SK-N-SH (cell line): ENCODE data around the gene MAK. TPM values are rescaled to one million over a fixed set of nuclear protein-coding genes. Genes with fewer than 3 reads are reported as not detected.

Source experiments
- CTCF ChIA-PET: fragments of 300-600, 350-600 bp; formaldehyde crosslinking; extraction: SDS; loops from one replicate; lab custom pipeline; 2021; lab: Yijun Ruan, JAX
- POLR2A ChIA-PET: fragments of 350-600 bp; sonication (Branson Sonifier 250); formaldehyde crosslinking; extraction: SDS; loops from one replicate; lab custom pipeline; 2020; ENCODE audit warnings: antibody characterized with exemption, inconsistent platforms; lab: Yijun Ruan, JAX
- DNase-seq: peaks from one replicate; pipeline ENCODE4 v3.0.0; 2012
- H2AFZ ChIP-seq: fragments of 200-600 bp; sonication (generic); 2 replicates; pipeline ENCODE4 v1.8.1; 2016; ENCODE audit warnings: antibody characterized with exemption, mild to moderate bottlenecking, low read depth
- H3F3A ChIP-seq: fragments of 200-600 bp; sonication (generic); replicated peaks from 2 replicates; pipeline ENCODE3; 2016; ENCODE audit warnings: antibody characterized with exemption, mild to moderate bottlenecking; ENCODE audit not compliant: insufficient read depth
- H3K27ac ChIP-seq, 2 experiments: fragments of 200-500 bp in 1 of 2; fragments of 200-600 bp in 1 of 2; sonication (Bioruptor generic) in 1 of 2; sonication (generic), shearing (Covaris generic) in 1 of 2; 2 replicates each; pipeline versions ENCODE4 v1.5.1 to v1.6.1; 2014 to 2016; ENCODE audit warnings: low read depth in 2 of 2, inconsistent platforms in 1 of 2, low read length in 1 of 2, mild to moderate bottlenecking in 1 of 2, mixed read lengths in 1 of 2
- H3K27me3 ChIP-seq: fragments of 200-600 bp; sonication (generic), shearing (Covaris generic); 2 replicates; pipeline ENCODE4 v1.6.1; 2016; ENCODE audit warnings: mixed run types; ENCODE audit not compliant: insufficient read depth
- H3K36me3 ChIP-seq, 2 experiments: fragments of 200-500 bp in 1 of 2; fragments of 200-600 bp in 1 of 2; sonication (Bioruptor generic) in 1 of 2; sonication (generic) in 1 of 2; replicated peaks in 1 of 2; 2 replicates each; pipeline versions ENCODE3 to v1.5.1; 2014 to 2016; ENCODE audit warnings: low read length in 1 of 2, mild to moderate bottlenecking in 1 of 2; ENCODE audit not compliant: insufficient read depth in 2 of 2, control insufficient read depth in 1 of 2
- H3K4me1 ChIP-seq, 2 experiments: fragments of 200-500 bp in 1 of 2; fragments of 200-600 bp in 1 of 2; sonication (Bioruptor generic) in 1 of 2; sonication (generic), shearing (Covaris generic) in 1 of 2; 2 replicates each; pipeline versions ENCODE4 v1.5.1 to v1.6.1; 2014 to 2016; ENCODE audit warnings: low read depth in 1 of 2, low read length in 1 of 2, mixed run types in 1 of 2; ENCODE audit not compliant: insufficient read depth in 2 of 2, control insufficient read depth in 1 of 2
- H3K4me2 ChIP-seq: fragments of 200-600 bp; sonication (generic), shearing (Covaris generic); 2 replicates; pipeline ENCODE4 v1.6.1; 2017; ENCODE audit warnings: mixed run types
- H3K4me3 ChIP-seq, 2 experiments: fragments of 200-500 bp in 1 of 2; fragments of 200-600 bp in 1 of 2; sonication (Bioruptor generic) in 1 of 2; sonication (generic), shearing (Covaris generic) in 1 of 2; 2 replicates each; pipeline versions ENCODE4 v1.5.1 to v1.8.1; 2014 to 2016; ENCODE audit warnings: low read depth in 2 of 2, inconsistent platforms in 1 of 2, low read length in 1 of 2, mild to moderate bottlenecking in 1 of 2, mixed read lengths in 1 of 2, moderate library complexity in 1 of 2
- H3K79me2 ChIP-seq: fragments of 200-600 bp; sonication (generic); 2 replicates; pipeline ENCODE4 v1.8.1; 2017; ENCODE audit warnings: mild to moderate bottlenecking; ENCODE audit not compliant: insufficient read depth
- H3K9ac ChIP-seq: fragments of 200-600 bp; sonication (generic); 2 replicates; pipeline ENCODE4 v1.6.1; 2017; ENCODE audit warnings: mixed run types
- H3K9me2 ChIP-seq: fragments of 200-600 bp; sonication (generic); 2 replicates; pipeline ENCODE4 v1.6.1; 2017; ENCODE audit warnings: mixed run types
- H3K9me3 ChIP-seq: fragments of 200-600 bp; sonication (generic); 2 replicates; pipeline ENCODE4 v1.6.1; 2017; ENCODE audit warnings: mixed run types, mild to moderate bottlenecking, moderate library complexity
- H4K20me1 ChIP-seq: fragments of 200-600 bp; sonication (generic); 2 replicates; pipeline ENCODE4 v1.6.1; 2017; ENCODE audit warnings: mild to moderate bottlenecking, mixed run types; ENCODE audit not compliant: insufficient read depth
- CTCF ChIP-seq: fragments of 200-600 bp; sonication (generic); IDR thresholded peaks from 2 replicates; pipeline ENCODE4 v1.6.1; 2017; ENCODE audit warnings: antibody characterized with exemption, mild to moderate bottlenecking, moderate library complexity
- EP300 ChIP-seq, 2 experiments: IDR thresholded peaks; 2 replicates each; pipeline versions ENCODE4 v1.4.0 to v1.6.1; 2012; ENCODE audit warnings: borderline replicate concordance in 1 of 2, low read depth in 1 of 2, low read length in 1 of 2
- EZH2phosphoT487 ChIP-seq: fragments of 200-600 bp; sonication (generic); IDR thresholded peaks from 2 replicates; pipeline ENCODE4 v1.6.1; 2017; ENCODE audit warnings: low read depth, mixed run types, mild to moderate bottlenecking, antibody characterized with exemption, moderate library complexity, borderline replicate concordance
- FOXJ3 ChIP-seq: sonication (generic); formaldehyde crosslinking; IDR thresholded peaks from 2 replicates; pipeline ENCODE4 v1.5.1; 2020; ENCODE audit warnings: mild to moderate bottlenecking, missing genetic modification reagents
- FOXM1 ChIP-seq: IDR thresholded peaks from 2 replicates; pipeline ENCODE4 v1.4.0; 2012; ENCODE audit warnings: low read depth, mild to moderate bottlenecking
- GABPA ChIP-seq: IDR thresholded peaks from 2 replicates; pipeline ENCODE4 v1.4.0; 2012; ENCODE audit warnings: low read depth, mild to moderate bottlenecking
- JUND ChIP-seq: IDR thresholded peaks from 2 replicates; pipeline ENCODE4 v1.4.0; 2012
- MAX ChIP-seq: IDR thresholded peaks from 2 replicates; pipeline ENCODE4 v1.4.0; 2012; ENCODE audit warnings: low read depth
- MXI1 ChIP-seq: IDR thresholded peaks from 2 replicates; pipeline ENCODE4 v1.6.1; 2012; ENCODE audit warnings: mild to moderate bottlenecking, low read depth, low read length, improper control_type of control experiment
- NFIC ChIP-seq: IDR thresholded peaks from 2 replicates; pipeline ENCODE4 v1.4.0; 2012; ENCODE audit warnings: borderline replicate concordance
- RAD21 ChIP-seq: IDR thresholded peaks from 2 replicates; pipeline ENCODE4 v1.6.1; 2012; ENCODE audit warnings: mild to moderate bottlenecking, low read length
- REST ChIP-seq: IDR thresholded peaks from 2 replicates; pipeline ENCODE4 v1.6.1; 2012; ENCODE audit warnings: mild to moderate bottlenecking, low read depth, low read length, moderate library complexity
- RXRA ChIP-seq: IDR thresholded peaks from 2 replicates; pipeline ENCODE4 v1.4.0; 2012; ENCODE audit warnings: low read depth, mild to moderate bottlenecking, borderline replicate concordance
- SIN3A ChIP-seq: IDR thresholded peaks from 2 replicates; pipeline ENCODE4 v1.6.1; 2012; ENCODE audit warnings: low read depth, mild to moderate bottlenecking, low read length, moderate library complexity, borderline replicate concordance
- SMC3 ChIP-seq: IDR thresholded peaks from 2 replicates; pipeline ENCODE4 v1.6.1; 2012; ENCODE audit warnings: low read depth, low read length, improper control_type of control experiment
- TAF1 ChIP-seq: IDR thresholded peaks from 2 replicates; pipeline ENCODE4 v1.6.1; 2012; ENCODE audit warnings: low read depth, mild to moderate bottlenecking, low read length, moderate library complexity, borderline replicate concordance
- USF2 ChIP-seq: fragments of 150-350 bp; IDR thresholded peaks from 2 replicates; pipeline ENCODE4 v1.6.1; 2017; ENCODE audit warnings: antibody characterized with exemption, low read length, low read depth, borderline replicate concordance
- WGBS: methylation state at CpG from one replicate; pipeline ENCODE4 v1.1.6; 2017; ENCODE audit warnings: low lambda C conversion rate; 5-methylcytosine and 5-hydroxymethylcytosine counted together
- polyA plus RNA-seq, 3 experiments: library from polyadenylated mRNA; depleted of rRNA; stranded (reverse); fragments of >200 nt; gene quantifications; 2 replicates each; pipeline ENCODE4 v1.2.3, GENCODE V29; 2012

The MAK gene
- polyA plus RNA-seq, 1 of the 3 experiments (the other 2 are of a cell fraction): 0.02 TPM

GRCh38 chr6:10837009-10837621, 1.2 kb downstream of the MAK start:
- Histone ChIP-seq H4K20me1 (no peaks in the 10 kb centered on the region), H3K9ac (peak overlapping the region; percentile 66), H2AFZ (peak overlapping the region; percentile 80), H3F3A (no peaks in the 10 kb centered on the region), H3K9me2 (no peaks in the 10 kb centered on the region), H3K4me2 (peak overlapping the region; percentile 97), H3K27ac (no peak overlapping the region), H3K9me3 (no peaks in the 10 kb centered on the region), H3K36me3 (no peaks in the 10 kb centered on the region), H3K4me3 (peak overlapping the region; percentile 76 to 84), H3K4me1 (peaks cover 4 to 8% of the 10 kb centered on the region in 2 experiments; a peak in 1 of 4 replicates), H3K27me3 (peaks cover 14% of the 10 kb centered on the region; the same call in 1 of the 2 replicates), H3K79me2 (no peaks in the 10 kb centered on the region)
- ChIA-PET CTCF (interaction anchor here (0.8 kb wide), 1 partner anchor 50 kb away, joined by 3 read pairs; the partner anchor contains the start of gene SYCP2L), POLR2A (no interaction called here)
- WGBS: 7% methylated on average over 19 of the region's 20 CpGs
- TF ChIP-seq TAF1 (no peak), EP300 (IDR thresholded peaks at IDR 0.05; ENCODE audit: borderline replicate concordance in 1 of 2, low read depth in 1 of 2, low read length in 1 of 2) (no peak), EZH2phosphoT487 (no peak), CTCF (no peak), RAD21 (no peak), MXI1 (0 out of 2 replicates have a peak, but pooled peaks have one; percentile 11)
- peak; percentile 58 for DNase-seq

- Histone ChIP-seq H3K9me2 (no peaks in the 10 kb centered on the region), H3K36me3 (no peaks in the 10 kb centered on the region), H4K20me1 (no peaks in the 10 kb centered on the region), H3K4me2 (no peak overlapping the region), H3K9me3 (no peaks in the 10 kb centered on the region), H3F3A (no peaks in the 10 kb centered on the region), H3K4me1 (peaks cover 4 to 8% of the 10 kb centered on the region in 2 experiments; a peak in 1 of 4 replicates), H2AFZ (no peak overlapping the region), H3K27ac (no peak overlapping the region), H3K79me2 (no peaks in the 10 kb centered on the region), H3K9ac (no peak overlapping the region), H3K27me3 (peaks cover 14% of the 10 kb centered on the region; the same call in 1 of the 2 replicates), H3K4me3 (no peak overlapping the region)
- no peak for DNase-seq
- ChIA-PET CTCF (no interaction called here), POLR2A (no interaction called here)
- 92% methylated on average over 11 of the region's 11 CpGs for WGBS
- TF ChIP-seq SMC3: no peak
- TF ChIP-seq USF2: no peak
- TF ChIP-seq CTCF: no peak
- TF ChIP-seq NFIC: no peak
- TF ChIP-seq FOXM1: no peak
- no peak for TF ChIP-seq FOXJ3
- no peak for TF ChIP-seq RXRA
- TF ChIP-seq GABPA: no peak
- TF ChIP-seq JUND: no peak
- no peak for TF ChIP-seq MXI1
- TF ChIP-seq MAX: no peak
- no peak for TF ChIP-seq SIN3A
- no peak for TF ChIP-seq REST
- TF ChIP-seq EP300 (IDR thresholded peaks at IDR 0.05; ENCODE audit: borderline replicate concordance in 1 of 2, low read depth in 1 of 2, low read length in 1 of 2): no peak
Observed at GRCh38 chr6:10834823-10835222, 3.5 kb downstream of the MAK start.
